ENCODE results near the gene FAM171A1. TPM values are rescaled to one million over a fixed set of nuclear protein-coding genes. Genes with fewer than 3 reads are reported as not detected.

Gene FAM171A1
- total RNA-seq, 1 experiment from 2014 or later: 19.2 TPM

DNA sequence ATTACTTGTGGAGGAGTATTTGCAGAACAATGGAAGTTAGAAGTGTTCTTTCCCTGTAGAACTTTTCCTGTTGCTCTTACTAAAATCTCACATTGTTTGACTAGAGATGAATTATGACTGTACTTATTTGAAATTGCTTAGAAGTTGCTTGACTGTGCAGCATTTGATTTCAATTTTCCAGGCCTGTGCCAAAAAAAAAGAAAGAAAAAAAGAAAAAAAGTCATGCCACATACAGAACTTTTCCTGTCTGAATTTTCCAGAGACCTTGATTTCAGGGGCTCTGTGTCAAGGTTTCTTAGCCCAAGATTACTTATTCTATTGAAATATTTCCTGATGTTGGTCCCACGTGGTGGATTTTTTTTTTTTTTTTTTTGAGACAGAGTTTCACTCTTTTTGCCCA, 3.5 kb upstream of the FAM171A1 start:
- H3K9me3 ChIP-seq (ENCODE audit: control insufficient read depth, insufficient read depth, low read depth, low read length): no peaks in the 10 kb centered on the region
- POLR2A ChIA-PET: no interaction called here
- no TSS peak for BruUV-seq (replicated peaks)
- no peak for DNase-seq (ENCODE audit: low read depth, low spot score)
- TF ChIP-seq SIN3A (IDR thresholded peaks at IDR 0.05; ENCODE audit: borderline replicate concordance, insufficient read depth, low read depth, low read length) (no peak), TCF7L2 (IDR thresholded peaks at IDR 0.05; ENCODE audit: low read depth, low read length) (no peak), POLR2AphosphoS5 (IDR thresholded peaks at IDR 0.05; ENCODE audit: low read depth, low read length) (no peak)
- TF ChIP-seq, protein P1, sequence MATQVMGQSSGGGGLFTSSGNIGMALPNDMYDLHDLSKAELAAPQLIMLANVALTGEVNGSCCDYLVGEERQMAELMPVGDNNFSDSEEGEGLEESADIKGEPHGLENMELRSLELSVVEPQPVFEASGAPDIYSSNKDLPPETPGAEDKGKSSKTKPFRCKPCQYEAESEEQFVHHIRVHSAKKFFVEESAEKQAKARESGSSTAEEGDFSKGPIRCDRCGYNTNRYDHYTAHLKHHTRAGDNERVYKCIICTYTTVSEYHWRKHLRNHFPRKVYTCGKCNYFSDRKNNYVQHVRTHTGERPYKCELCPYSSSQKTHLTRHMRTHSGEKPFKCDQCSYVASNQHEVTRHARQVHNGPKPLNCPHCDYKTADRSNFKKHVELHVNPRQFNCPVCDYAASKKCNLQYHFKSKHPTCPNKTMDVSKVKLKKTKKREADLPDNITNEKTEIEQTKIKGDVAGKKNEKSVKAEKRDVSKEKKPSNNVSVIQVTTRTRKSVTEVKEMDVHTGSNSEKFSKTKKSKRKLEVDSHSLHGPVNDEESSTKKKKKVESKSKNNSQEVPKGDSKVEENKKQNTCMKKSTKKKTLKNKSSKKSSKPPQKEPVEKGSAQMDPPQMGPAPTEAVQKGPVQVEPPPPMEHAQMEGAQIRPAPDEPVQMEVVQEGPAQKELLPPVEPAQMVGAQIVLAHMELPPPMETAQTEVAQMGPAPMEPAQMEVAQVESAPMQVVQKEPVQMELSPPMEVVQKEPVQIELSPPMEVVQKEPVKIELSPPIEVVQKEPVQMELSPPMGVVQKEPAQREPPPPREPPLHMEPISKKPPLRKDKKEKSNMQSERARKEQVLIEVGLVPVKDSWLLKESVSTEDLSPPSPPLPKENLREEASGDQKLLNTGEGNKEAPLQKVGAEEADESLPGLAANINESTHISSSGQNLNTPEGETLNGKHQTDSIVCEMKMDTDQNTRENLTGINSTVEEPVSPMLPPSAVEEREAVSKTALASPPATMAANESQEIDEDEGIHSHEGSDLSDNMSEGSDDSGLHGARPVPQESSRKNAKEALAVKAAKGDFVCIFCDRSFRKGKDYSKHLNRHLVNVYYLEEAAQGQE (IDR thresholded peaks at IDR 0.05; ENCODE audit: insufficient read depth in 1 of 2, low read depth in 2 of 2, low read length in 1 of 2): no peak
- TF ChIP-seq, protein P2, sequence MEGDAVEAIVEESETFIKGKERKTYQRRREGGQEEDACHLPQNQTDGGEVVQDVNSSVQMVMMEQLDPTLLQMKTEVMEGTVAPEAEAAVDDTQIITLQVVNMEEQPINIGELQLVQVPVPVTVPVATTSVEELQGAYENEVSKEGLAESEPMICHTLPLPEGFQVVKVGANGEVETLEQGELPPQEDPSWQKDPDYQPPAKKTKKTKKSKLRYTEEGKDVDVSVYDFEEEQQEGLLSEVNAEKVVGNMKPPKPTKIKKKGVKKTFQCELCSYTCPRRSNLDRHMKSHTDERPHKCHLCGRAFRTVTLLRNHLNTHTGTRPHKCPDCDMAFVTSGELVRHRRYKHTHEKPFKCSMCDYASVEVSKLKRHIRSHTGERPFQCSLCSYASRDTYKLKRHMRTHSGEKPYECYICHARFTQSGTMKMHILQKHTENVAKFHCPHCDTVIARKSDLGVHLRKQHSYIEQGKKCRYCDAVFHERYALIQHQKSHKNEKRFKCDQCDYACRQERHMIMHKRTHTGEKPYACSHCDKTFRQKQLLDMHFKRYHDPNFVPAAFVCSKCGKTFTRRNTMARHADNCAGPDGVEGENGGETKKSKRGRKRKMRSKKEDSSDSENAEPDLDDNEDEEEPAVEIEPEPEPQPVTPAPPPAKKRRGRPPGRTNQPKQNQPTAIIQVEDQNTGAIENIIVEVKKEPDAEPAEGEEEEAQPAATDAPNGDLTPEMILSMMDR (IDR thresholded peaks at IDR 0.05): no peak
- no peak overlapping the region for H3K4me3 ChIP-seq (ENCODE audit: low read depth in 2 of 2, low read length in 2 of 2)
- H3K27me3 ChIP-seq (ENCODE audit: control insufficient read depth, insufficient read depth, low read length): no peaks in the 10 kb centered on the region
- in situ Hi-C loops (cut with HindIII; ENCODE audit: low pct_unique_long_range_greater_than_20kb, low sequenced_read_pairs) (no loop called here), intact Hi-C loops (cut with micrococcal nuclease; ENCODE audit: unreplicated experiment) (no loop called here)
- CTCF ChIA-PET: no interaction called here
- H3K36me3 ChIP-seq (ENCODE audit: control insufficient read depth, insufficient read depth, low read length): no peaks in the 10 kb centered on the region
- H3K4me1 ChIP-seq (ENCODE audit: control insufficient read depth, insufficient read depth, low read length): no peaks in the 10 kb centered on the region
- no peak overlapping the region for H3K27ac ChIP-seq (ENCODE audit: low read length)
- ATAC-seq: no peak

DNA sequence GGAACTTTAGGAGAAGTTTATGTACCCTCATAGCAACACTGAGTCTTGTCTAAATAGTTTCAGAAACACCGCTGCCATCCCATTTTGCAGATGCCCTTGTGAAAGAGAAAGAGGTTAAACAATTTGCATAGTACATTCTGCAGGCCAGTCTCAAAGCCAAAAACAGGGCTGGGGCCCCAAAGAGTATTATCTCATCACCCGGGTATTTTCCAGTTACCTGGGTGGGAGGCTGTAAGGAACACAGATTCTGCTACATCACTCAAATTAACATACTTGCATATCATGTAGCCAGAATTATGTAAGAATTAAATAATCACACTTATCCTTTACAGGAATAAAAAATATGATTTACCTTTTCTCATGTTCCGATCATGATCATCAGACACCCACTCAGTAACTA, 3.1 kb upstream of the FAM171A1 start:
- H3K4me3 ChIP-seq (ENCODE audit: low read depth in 2 of 2, low read length in 2 of 2): no peak overlapping the region
- intact Hi-C loops (cut with micrococcal nuclease; ENCODE audit: unreplicated experiment): no loop called here
- H3K9me3 ChIP-seq (ENCODE audit: control insufficient read depth, insufficient read depth, low read depth, low read length): no peaks in the 10 kb centered on the region
- no peaks in the 10 kb centered on the region for H3K36me3 ChIP-seq (ENCODE audit: control insufficient read depth, insufficient read depth, low read length)
- BruUV-seq (replicated peaks): no TSS peak
- no peaks in the 10 kb centered on the region for H3K27me3 ChIP-seq (ENCODE audit: control insufficient read depth, insufficient read depth, low read length)
- ChIA-PET POLR2A (no interaction called here), CTCF (no interaction called here)
- H3K4me1 ChIP-seq (ENCODE audit: control insufficient read depth, insufficient read depth, low read length): no peaks in the 10 kb centered on the region
- TF ChIP-seq, protein P2 (IDR thresholded peaks at IDR 0.05): no peak
- TF ChIP-seq POLR2AphosphoS5 (IDR thresholded peaks at IDR 0.05; ENCODE audit: low read depth, low read length) (no peak), TCF7L2 (IDR thresholded peaks at IDR 0.05; ENCODE audit: low read depth, low read length) (no peak), SIN3A (IDR thresholded peaks at IDR 0.05; ENCODE audit: borderline replicate concordance, insufficient read depth, low read depth, low read length) (no peak)
- TF ChIP-seq, protein P1 (IDR thresholded peaks at IDR 0.05; ENCODE audit: insufficient read depth in 1 of 2, low read depth in 2 of 2, low read length in 1 of 2): no peak
- no peak overlapping the region for H3K27ac ChIP-seq (ENCODE audit: low read length)
- in situ Hi-C loops (cut with HindIII; ENCODE audit: low pct_unique_long_range_greater_than_20kb, low sequenced_read_pairs): no loop called here
- DNase-seq (ENCODE audit: low read depth, low spot score) (no peak), ATAC-seq (no peak)
